Mucosa of gallbladder (tissue), 1 donor: ENCODE results near the gene NTF4. TPM values are rescaled to one million over a fixed set of nuclear protein-coding genes. Genes with fewer than 3 reads are reported as not detected.
A peak's percentile ranks its signal among the peaks of the same experiment; 100 is the strongest.

Experiments
- DNase-seq: peaks from one replicate; pipeline ENCODE4 v3.0.0-alpha.2; 2020; ENCODE audit warnings: low spot score
- total RNA-seq: library from RNA; stranded (reverse); gene quantifications from one replicate; pipeline ENCODE4 v1.2.1, GENCODE V29; 2021
- donor health status: DM: no; HTN: no; CAD: no.

The NTF4 gene, protein sequence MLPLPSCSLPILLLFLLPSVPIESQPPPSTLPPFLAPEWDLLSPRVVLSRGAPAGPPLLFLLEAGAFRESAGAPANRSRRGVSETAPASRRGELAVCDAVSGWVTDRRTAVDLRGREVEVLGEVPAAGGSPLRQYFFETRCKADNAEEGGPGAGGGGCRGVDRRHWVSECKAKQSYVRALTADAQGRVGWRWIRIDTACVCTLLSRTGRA
- total RNA-seq: 0.26 TPM

DNA sequence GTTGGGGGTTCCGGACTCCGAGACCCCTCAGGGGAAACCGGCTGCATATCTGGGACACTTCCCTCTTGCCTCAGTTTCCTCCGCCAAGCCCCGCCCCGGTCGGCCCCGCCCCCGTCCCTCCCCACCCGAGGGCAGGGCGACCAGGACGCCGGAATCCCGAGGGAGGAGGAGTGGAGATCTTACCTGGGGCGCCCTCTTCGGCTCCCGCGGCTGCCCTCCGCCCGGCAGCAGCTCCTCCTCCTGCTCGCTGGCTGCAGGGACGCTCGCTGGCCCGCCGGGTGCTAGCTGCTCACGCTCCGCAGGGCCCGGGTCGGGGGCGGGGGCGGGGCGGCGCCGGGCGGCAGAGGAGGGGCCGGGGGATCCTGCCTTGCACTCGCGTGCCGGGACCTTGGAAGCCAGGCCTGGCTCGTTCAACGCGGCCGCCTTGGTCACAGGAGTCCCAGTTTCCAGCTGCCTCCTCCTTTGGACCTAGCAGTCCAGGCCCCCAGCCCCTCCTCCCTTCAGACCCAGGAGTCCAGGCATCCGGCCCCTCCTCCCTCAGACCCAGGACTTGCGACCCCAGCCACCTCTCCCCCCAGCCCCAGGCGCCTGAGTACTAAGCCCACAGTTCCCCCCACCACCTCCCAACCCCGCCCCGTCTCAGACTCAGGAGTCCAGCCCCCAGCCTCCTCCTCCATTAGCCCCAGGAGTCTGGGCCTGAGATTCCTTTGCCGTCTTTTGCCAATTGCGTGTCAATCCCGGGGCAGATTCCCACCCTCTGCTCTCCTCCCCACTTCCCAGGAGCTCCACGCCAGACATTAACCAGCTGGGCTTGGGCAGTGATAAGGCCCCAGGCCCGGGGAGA lies at the start of gene NTF4:
Gene NTF4, minus strand, starts transcription at position 51 of the 844 bp plus-strand sequence. CDS start 2,821 bp downstream, outside the sequence.
- no peak for DNase-seq

DNA sequence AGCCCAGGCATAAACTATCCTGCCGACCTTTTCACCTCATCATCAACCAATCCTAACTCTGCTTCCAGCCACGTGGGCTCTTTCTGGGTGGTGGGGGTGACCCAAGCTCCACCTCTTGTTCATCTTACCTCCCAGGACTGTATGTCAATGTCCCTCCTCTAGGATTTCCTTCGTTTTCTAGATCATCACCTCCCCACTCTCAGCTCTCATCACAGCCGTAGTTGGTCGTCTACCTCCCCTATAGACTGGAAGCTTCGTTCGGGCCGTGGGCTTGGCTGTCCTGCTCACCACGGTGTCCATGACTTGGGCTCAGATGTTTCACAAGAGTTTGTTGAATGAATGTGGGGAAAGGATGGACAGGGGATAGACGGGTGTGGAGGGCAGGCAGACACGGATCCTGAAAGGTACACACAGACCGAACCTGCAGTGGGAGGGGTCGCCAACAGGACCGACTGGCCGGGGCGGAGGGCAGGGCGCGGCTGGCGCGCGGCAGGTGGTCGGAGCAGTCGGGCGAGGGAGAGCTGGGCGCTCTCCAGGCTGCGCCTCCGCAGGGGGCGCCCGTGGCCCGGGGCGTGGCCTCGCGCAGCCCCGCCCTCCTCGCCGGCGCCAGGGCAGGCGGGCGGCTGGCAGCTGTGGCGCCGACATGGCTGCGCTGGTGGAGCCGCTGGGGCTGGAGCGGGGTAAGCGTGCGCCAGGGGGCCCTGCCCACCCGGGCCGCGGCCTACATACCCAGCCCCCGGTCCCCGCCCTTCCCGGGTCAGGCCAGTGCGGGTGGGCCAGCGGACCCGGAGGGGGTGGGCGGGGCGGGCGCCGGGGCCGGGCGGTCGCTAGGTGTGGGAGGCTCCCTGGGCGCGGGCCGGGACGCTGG lies 49.4 kb upstream of the NTF4 start, which contains the start of gene LIN7B:
Gene LIN7B, plus strand, starts transcription at position 609 of the 868 bp plus-strand sequence. Its CDS starts 35 bp downstream, at position 644.
- DNase-seq: peak; percentile 53

DNA sequence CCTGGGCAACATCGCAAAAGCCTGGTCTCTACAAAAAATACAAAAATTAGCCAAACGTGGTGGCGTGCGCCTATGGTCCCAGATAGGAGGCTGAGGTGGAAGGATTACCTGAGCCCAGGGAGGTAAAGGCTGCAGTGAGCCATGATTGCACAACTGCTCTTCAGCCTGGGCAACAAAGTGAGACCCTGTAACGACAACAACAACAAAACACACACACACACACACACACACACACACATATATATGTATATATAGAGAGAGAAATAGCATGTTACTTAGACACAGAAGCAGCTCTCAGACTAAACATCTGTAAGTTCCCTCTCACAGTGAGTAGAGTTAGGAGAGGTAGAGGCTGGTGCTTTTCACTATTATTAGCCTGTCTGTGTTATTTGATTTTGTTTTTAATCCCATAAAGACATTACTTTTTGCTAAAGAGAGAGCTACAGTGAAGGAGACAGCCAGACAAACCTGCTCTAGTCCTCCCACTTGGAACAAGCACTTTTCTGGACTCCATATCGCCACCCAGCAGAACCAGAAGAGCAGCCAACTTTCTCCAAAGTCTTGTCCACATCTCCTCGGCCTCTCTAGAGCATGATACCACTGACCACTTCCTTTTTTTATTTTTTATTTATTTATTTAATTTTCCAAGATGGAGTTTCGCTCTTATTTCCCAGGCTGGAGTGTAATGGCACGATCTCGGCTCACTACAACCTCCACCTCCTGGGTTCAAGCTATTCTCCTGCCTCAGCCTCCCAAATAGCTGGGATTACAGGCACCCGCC lies 46.8 kb upstream of the NTF4 start:
- DNase-seq: no peak

DNA sequence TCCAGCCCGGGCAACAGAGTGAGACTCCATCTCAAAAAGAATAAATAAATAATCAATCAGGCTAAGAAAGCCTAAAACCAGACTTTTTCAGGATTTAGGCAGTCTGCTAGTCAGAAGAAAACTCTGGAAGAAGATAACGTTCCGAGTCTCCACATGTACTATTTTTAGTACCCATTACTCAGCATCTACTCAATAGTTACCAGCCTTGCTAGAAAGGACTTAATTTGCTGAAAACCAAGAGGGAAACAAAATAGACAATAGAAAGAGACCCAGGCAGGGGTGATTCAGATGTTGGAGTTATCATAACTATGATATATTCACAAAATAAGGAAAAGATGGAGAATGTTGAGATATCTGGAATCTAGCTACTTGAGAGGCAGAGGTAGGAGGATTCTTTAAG lies 45.9 kb upstream of the NTF4 start:
- DNase-seq: no peak

DNA sequence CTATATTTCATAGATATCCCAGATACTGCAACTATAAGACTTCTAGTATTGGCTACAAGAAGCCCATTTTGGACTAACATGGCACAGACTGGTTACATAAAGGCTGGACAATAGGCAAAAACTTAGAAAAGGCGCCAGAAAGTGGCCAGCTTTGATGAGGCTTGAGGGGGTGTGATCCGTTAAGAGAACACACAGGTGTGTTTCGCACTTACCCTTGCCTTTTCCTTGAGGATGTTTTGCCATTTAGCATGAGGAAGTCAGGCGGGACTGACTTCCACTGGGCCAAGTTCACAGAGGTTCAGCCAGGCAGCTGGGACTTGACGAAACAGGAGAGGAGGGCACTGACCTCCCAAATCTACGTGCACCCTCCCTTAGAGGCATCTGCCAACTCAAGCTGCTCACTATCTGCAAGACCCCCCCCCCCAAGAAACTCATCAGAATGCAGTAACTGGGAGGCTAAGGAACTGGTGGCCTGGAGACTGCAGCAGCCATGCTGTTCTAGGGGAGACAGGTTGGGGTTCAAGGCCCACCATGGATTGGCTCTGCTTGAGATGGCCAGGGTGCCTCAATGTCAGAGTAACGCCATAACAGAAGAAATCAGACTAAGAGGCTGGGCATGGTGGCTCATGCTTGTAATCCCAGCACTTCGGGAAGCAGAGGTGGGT lies 45.1 kb upstream of the NTF4 start:
- no peak for DNase-seq

DNA sequence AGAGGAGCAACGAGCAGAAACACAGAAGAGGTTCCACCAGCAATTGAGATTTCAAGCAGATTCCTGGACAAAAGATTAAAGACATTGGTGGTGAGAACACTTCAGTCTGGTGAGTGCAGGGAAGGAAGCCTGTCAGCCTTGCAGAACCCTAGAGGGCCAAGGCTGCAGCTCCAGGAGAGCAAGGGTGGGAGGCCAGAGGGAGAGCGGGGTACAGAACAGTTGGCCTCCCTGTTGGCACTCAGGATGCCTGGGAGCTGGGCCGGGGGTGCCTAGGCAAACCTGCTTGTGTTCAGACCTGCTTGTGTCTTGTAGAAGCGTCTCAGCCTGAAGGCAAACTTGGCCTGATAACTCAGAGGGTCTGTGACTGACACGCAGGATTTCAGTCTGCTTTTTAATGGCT lies 44.4 kb upstream of the NTF4 start:
- no peak for DNase-seq

DNA sequence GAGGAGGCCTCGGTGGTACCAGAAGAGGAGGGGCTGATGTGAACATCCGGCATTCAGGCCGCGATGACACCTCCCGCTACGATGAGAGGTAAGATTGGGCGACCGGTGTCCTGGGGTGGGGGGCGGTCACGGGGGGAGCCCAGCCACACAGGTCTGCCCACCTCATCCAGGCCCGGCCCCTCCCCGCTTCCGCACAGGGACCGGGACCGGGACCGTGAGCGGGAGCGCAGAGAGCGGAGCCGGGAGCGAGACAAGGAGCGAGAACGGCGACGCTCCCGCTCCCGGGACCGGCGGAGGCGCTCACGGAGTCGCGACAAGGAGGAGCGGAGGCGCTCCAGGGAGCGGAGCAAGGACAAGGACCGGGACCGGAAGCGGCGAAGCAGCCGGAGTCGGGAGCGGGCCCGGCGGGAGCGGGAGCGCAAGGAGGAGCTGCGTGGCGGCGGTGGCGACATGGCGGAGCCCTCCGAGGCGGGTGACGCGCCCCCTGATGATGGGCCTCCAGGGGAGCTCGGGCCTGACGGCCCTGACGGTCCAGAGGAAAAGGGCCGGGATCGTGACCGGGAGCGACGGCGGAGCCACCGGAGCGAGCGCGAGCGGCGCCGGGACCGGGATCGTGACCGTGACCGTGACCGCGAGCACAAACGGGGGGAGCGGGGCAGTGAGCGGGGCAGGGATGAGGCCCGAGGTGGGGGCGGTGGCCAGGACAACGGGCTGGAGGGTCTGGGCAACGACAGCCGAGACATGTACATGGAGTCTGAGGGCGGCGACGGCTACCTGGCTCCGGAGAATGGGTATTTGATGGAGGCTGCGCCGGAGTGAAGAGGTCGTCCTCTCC lies 43.2 kb upstream of the NTF4 start:
- no peak for DNase-seq

DNA sequence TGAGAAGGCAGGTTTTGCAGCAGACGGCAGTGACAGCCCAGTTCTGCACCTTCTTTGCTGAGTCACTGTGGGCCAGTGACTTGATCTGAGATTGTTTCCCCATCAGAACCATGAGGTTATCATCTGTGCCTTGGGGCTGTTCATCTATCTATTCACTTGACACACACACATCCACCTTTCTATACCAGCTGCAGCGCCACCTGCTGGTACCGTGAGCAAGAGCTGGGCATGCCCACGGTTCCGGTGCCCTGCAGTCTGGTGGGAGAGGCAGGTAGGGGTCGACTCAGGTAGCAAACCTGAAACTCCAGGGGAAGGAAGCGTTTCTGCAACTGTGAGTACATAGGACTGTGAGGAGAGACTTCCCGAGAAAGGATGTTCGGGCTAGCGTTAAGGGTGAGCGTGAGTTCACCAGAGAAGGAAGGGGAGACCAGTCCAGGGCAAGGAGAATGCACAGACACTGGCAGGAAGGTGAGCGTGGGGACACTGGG lies 42.1 kb upstream of the NTF4 start:
- no peak for DNase-seq

DNA sequence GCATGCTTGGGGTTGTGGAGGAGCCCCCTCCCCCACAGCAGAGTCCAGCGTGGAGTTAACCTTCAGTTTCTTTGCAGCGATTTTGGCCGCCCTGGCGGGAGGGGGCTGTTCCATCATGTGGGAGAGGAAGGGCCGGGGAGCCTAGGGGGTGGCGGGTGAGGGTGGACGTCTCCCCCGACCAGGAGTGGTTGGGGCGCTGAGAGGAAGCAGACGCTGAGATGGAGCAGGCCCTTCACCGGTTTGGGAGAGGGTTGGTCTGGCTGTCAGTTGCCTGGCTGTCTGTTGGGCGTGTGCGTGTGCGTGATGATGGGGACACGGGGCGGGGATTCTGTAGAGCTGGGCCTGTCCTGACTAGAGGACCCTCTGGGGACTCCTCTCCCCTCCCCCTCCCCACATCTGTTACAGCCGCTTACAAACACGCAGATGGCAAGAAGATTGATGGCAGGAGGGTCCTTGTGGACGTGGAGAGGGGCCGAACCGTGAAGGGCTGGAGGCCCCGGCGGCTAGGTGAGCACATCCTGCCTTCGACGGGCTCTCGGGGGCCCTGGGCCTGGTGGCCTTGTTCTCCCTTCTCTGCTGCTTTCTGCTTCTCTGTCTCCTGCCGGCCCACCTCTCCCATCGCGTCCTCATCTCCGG lies 39.7 kb upstream of the NTF4 start:
- no peak for DNase-seq

DNA sequence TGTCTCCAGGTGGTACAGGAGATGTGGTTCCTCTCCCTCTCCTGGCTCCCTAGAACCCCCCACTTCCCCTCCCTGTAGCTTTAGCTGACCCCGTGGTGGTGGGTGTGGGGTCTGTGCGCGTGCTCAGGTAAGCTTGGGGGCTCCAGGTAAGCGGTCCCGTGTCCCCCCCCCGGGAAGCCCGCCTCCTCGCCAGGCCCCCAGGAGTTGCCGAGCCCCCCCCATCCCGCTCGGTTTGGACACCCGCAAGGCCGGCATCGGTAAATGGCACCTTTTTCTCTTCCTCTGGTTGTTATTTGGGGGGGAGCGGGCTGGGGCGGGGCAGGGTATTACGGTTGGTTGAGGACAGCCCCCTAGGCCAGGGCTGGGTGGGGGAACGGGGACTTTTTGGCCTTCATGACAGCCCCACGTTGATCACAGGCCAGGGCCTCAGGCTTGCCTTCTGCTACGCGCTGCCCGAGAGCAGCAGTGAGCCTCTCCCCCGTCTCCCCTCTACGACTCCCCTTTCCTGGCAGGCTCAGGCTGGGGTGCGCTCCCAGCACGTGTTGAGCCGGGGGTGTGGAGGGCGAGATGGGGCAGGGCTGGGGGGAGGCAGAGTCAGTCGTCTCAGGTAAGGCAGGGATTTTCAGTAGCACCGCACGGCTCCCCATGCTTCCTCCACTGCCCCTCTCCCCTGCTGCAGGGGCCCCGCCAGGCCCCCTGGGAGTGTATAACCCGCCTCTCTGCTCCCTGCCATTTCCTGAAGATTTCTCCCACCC lies 38.9 kb upstream of the NTF4 start:
- no peak for DNase-seq

DNA sequence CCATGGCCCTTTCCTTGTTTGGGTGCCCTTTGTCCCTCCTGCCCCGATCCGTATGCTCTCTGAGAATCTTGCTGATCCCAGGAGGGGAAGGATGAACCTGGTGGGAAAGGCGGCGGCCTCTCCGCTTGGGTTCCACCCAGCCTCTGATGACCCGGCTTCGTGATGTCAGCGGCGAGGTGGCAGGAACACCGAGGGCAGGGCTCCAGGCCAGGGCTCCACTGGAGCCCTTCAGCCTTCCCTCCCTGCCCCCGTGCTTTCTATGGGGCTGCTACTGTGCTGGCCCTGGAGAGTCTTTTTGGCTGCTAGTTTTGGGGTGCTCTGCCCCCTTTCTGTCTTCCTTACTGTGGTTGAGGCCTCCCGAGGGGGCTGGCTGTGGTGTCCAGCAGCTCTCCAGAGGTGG lies 37.7 kb upstream of the NTF4 start:
- no peak for DNase-seq

DNA sequence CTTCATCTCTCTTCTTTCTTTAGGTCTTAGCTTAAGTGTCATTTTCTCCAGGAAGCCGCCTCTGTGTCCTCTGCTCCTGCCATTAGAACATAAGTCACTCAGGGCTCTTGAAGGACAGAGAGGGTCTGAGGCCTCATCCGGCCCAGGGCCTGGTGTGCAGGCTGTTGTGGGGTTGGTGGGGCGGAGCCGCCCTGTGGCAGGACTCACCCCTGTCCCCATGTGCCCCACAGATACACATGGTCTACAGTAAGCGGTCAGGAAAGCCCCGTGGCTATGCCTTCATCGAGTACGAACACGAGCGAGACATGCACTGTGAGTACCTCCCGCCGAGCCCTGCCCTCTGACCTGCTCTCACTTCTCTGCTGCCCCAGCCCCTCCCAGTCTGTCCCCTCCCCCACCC lies 36.5 kb upstream of the NTF4 start:
- no peak for DNase-seq

DNA sequence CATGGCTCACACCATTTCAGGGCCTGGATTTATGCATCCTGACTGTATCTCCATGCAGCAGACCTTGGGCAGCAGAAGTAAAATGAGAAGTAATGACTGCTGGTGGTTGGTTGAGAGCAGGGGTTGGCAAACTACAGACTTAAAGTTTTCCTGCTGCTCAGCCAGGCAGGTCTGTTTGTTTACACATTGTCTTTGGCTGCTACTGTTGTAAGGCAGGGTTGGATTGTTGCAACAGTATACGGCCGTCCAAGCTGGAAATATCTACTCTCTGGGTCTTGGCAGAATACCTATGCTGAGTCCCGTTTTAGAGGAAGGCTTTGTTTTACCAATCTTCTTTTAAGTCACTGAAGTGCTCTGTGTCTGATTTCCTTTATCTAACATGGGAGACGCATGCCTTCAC lies 34.2 kb upstream of the NTF4 start:
- no peak for DNase-seq

DNA sequence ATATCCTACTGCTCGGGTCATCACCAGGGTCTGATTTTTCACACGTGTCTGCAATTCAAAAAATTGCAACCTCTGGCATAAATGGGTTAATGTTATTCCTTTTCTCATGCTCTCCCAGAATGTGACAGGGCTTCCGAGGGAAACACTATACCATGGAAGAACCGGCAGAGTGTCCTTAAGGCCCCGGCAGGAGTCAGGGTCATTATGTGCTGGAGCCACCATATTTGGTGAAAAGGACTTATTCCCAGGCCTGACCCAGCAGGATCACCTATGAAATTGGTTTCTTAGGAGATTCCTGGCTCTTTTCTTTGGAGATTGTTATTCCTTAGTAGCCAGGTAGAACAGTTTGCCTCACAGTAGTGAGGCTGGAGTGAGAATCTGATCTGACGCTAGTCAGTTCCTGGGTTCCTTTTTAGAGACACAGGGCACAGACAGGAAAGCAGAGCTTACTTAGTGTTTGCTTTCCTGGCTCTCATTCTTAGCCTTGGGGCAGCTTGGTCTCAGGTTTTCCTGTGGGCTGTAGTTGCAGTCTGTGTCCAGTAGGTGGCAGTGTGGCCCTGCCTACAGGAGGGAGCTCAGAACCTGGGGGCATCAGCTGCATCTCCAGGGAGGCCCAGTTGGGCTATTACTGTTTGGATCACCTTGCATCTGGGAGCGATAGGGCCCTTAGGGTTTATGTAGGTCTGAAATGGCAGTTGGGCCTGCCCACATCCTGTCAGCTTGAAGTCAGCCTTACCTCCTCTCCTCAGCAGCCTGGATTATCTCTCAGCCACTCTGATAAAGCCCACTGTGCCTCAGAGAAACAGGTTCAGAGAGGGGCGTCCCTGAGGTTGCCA lies 33.1 kb upstream of the NTF4 start:
- peak; percentile 75 for DNase-seq

DNA sequence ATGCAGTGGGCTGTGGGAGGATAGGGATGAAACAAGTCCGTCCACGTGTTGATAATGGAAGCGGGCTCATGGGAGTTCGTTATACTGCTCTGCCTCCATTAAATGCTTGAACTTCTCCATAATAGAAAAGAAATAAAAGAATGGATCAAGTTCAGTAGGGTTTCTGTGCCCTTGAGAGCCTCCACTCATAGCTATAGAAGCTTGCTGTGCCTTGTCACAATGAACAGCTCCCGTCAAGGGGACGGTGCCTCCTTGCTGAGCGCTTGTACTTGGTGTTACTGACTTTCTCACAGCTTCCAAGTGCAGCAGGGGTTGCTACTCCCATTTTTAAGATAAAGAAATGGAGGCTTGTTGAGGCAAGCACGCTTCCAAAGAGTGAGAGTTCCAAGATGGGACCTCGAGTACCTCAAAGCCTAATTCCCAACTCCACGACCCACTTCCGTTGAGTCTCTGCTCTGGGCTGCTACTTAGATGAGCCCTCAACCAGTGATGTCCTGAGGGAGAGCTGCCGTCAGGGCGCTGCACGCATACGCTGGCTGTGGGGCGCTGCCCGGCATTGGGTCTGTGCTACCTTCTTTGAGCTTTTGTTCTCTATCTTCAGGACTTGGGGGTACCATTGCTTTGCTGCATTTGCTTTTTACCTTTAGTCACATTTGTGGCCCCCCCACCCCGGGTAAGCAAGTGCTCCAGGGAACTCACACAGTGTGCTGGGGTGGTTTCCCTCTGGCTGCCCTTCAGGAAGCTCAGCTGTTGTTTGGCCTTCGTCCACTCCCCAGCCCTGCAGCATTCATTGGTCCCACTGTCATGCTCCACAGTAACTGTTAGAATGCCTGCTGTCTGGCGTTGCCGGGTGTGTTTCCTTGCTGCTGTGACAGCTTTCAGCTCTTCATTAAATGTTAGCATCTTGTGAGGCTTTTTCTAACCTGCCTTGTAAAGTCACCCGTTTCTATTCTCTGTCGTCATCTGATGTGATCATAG lies 30.2 kb upstream of the NTF4 start:
- DNase-seq: no peak

DNA sequence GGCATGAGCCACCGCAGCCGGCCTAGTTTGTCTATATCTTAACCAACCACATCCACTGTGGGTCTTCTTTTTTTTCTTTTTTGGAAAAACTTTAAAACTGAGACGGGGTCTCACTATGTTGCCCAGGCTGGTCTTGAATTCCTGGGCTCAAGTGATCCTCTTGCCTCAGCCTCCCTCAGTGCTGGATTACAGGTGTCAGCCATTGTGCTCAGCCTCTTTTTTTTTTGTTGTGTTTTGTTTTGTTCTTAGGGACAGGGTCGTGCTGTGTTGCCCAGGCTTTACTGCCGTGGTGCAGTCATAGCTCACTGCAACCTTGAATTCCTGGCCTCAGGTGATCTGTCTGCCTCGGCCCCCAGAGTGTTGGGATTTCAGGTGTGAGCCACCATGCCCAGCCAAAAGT lies 28.1 kb upstream of the NTF4 start:
- DNase-seq: no peak
